ENCODE results near the gene RAD51B. TPM values are rescaled to one million over a fixed set of nuclear protein-coding genes. Genes with fewer than 3 reads are reported as not detected.

Gene RAD51B
- total and polyA plus RNA-seq, 2 of the 13 experiments (the other 11 are each of a cell fraction or from before 2014, with no cell fraction given) = 7.0 to 9.5 TPM

- Histone ChIP-seq H3K27me3 (ENCODE audit: control insufficient read depth in 1 of 2, insufficient read depth in 2 of 2, low read length in 2 of 2) (peaks cover 0 to 31% of the 10 kb centered on the region in 2 experiments; a peak in 4 of 5 replicates), H3K4me2 (ENCODE audit: low read depth, low read length) (peak overlapping the region; percentile 49), H4K20me1 (ENCODE audit: insufficient read depth, low read length) (no peaks in the 10 kb centered on the region), H3K9ac (ENCODE audit: insufficient read depth, low read depth, low read length) (no peak overlapping the region), H3K4me1 (ENCODE audit: insufficient read depth, low read length) (peaks cover 57% of the 10 kb centered on the region), H3K27ac (ENCODE audit: extremely low read length, insufficient read depth, low read length) (no peak overlapping the region), H3K79me2 (ENCODE audit: insufficient read depth, low read length) (no peaks in the 10 kb centered on the region), H3K4me3 (replicated peaks in 1 of 3; ENCODE audit: insufficient read depth in 1 of 3, low read depth in 2 of 3, low read length in 3 of 3) (no peak overlapping the region; a peak in 1 of 6 replicates), H3K36me3 (replicated peaks in 1 of 2; ENCODE audit: control insufficient read depth in 1 of 2, insufficient read depth in 2 of 2, low read length in 2 of 2) (no peaks in the 10 kb centered on the region), H3K9me3 (ENCODE audit: low read length) (peaks cover 4% of the 10 kb centered on the region; the same call in 1 of the 2 replicates), H2AFZ (ENCODE audit: low read length) (no peak overlapping the region)
- ATAC-seq (peak; percentile 31; the same call in 2 of the 3 replicates), DNase-seq (ENCODE audit: low spot score) (peak; percentile 60), FAIRE-seq (no peak)
- BruUV-seq (replicated peaks) = no TSS peak
- WGBS (ENCODE audit: low lambda C conversion rate) = 2% methylated on average over 9 of the region's 12 CpGs
- intact Hi-C loops (cut with micrococcal nuclease; ENCODE audit: unreplicated experiment) (no loop called here), in situ Hi-C loops (cut with HindIII; ENCODE audit: extremely low pct_ligation_motif_present, low pct_unique_long_range_greater_than_20kb) (no loop called here)
- ChIA-PET CTCF (ENCODE audit: low intra/inter-chr PET ratio, low total read pairs) (no interaction called here), POLR2A (interaction anchor here (1.2 kb wide), 1 partner anchor 107 kb away, joined by 3 read pairs; the partner anchor contains the start of gene ZFP36L1)
- TF ChIP-seq FOSL2 (CRISPR knock-in tag; IDR thresholded peaks at IDR 0.05) (peak; percentile 82), MAFK (conservative IDR thresholded peaks at IDR 0.05 in 1 of 2, IDR thresholded peaks at IDR 0.05 in 1 of 2; ENCODE audit: low read length in 2 of 2) (peak; percentile 19 to 57; a peak in 3 of 4 replicates), MAF1 (CRISPR knock-in tag; IDR thresholded peaks at IDR 0.05; ENCODE audit: borderline replicate concordance) (no peak), MTA3 (CRISPR knock-in tag; IDR thresholded peaks at IDR 0.05) (no peak), PBX3 (CRISPR knock-in tag; IDR thresholded peaks at IDR 0.05; ENCODE audit: borderline replicate concordance) (no peak), ZNF816 (CRISPR knock-in tag; IDR thresholded peaks at IDR 0.05; ENCODE audit: borderline replicate concordance) (no peak), ZNF333 (CRISPR knock-in tag; IDR thresholded peaks at IDR 0.05; ENCODE audit: borderline replicate concordance) (no peak), YEATS2 (CRISPR knock-in tag; IDR thresholded peaks at IDR 0.05; ENCODE audit: borderline replicate concordance) (no peak), TRAFD1 (CRISPR knock-in tag; IDR thresholded peaks at IDR 0.05; ENCODE audit: borderline replicate concordance) (no peak), JDP2 (CRISPR knock-in tag; IDR thresholded peaks at IDR 0.05; ENCODE audit: borderline replicate concordance) (no peak), ZFX (CRISPR knock-in tag; IDR thresholded peaks at IDR 0.05; ENCODE audit: low read depth) (peak; percentile 27; the same call in 1 of the 2 replicates), CEBPZ (IDR thresholded peaks at IDR 0.05; ENCODE audit: low read length) (no peak), ZNF34 (CRISPR knock-in tag; IDR thresholded peaks at IDR 0.05; ENCODE audit: borderline replicate concordance) (no peak), ZNF768 (CRISPR knock-in tag; IDR thresholded peaks at IDR 0.05) (no peak), ZBTB33 (CRISPR knock-in tag; IDR thresholded peaks at IDR 0.05) (no peak)
Observed at GRCh38 chr14:68685419-68686204, 866.0 kb downstream of the RAD51B start.

Measured in HepG2 (cell line).